H1 (cell line): ENCODE measurements around the gene GGA2. TPM values are rescaled to one million over a fixed set of nuclear protein-coding genes. Genes with fewer than 3 reads are reported as not detected.
A peak's percentile ranks its signal among the peaks of the same experiment; 100 is the strongest.

ENCODE experiments used
- CTCF ChIA-PET: fragments of 300-600 bp; sonication (Branson Sonifier 250); formaldehyde crosslinking; loops from one replicate; lab custom pipeline; 2021; ENCODE audit not compliant: partially characterized antibody; lab: Charles Lee
- POLR2A ChIA-PET: fragments of 300-600 bp; sonication (Branson Sonifier 250); formaldehyde crosslinking; loops from one replicate; lab custom pipeline; 2021; ENCODE audit warnings: inconsistent platforms; ENCODE audit not compliant: partially characterized antibody; lab: Charles Lee
- DNase-seq, 2 experiments: peaks; one replicate each; pipeline versions ENCODE4 v3.0.0 to v3.0.0-alpha.2; 2010 to 2022; ENCODE audit warnings: low spot score in 2 of 2, low read depth in 1 of 2, mixed read lengths in 1 of 2
- FAIRE-seq: peaks from 2 replicates; lab custom pipeline; 2011; peaks lifted over from hg19 to GRCh38; lab: Jason Lieb, UNC
- H2AFZ ChIP-seq: 2 replicates; pipeline ENCODE4 v1.8.1; 2012; ENCODE audit warnings: low read length, inconsistent platforms
- H2AK5ac ChIP-seq: 2 replicates; pipeline ENCODE4 v1.6.1; 2013; ENCODE audit warnings: low read depth, low read length
- H2BK120ac ChIP-seq: replicated peaks from 2 replicates; pipeline ENCODE3; 2013; ENCODE audit warnings: low read depth, low read length, inconsistent platforms
- H2BK12ac ChIP-seq: 2 replicates; pipeline ENCODE4 v1.6.1; 2013; ENCODE audit warnings: low read depth, low read length
- H2BK15ac ChIP-seq: 2 replicates; pipeline ENCODE4 v1.6.1; 2013; ENCODE audit warnings: low read length
- H2BK20ac ChIP-seq: 2 replicates; pipeline ENCODE4 v1.6.1; 2013; ENCODE audit warnings: low read length
- H2BK5ac ChIP-seq: 2 replicates; pipeline ENCODE4 v1.6.1; 2013; ENCODE audit warnings: low read depth, low read length
- H3K14ac ChIP-seq: 2 replicates; pipeline ENCODE4 v1.6.1; 2013; ENCODE audit warnings: inconsistent platforms; ENCODE audit not compliant: insufficient read length
- H3K18ac ChIP-seq: 2 replicates; pipeline ENCODE4 v1.6.1; 2013; ENCODE audit warnings: low read length; ENCODE audit errors: extremely low read depth
- H3K23ac ChIP-seq: 2 replicates; pipeline ENCODE4 v1.6.1; 2013; ENCODE audit warnings: inconsistent platforms; ENCODE audit not compliant: insufficient read length
- H3K23me2 ChIP-seq: 2 replicates; pipeline ENCODE4 v1.6.1; 2013; ENCODE audit warnings: low read depth, low read length
- H3K27ac ChIP-seq: 2 replicates; pipeline ENCODE4 v1.6.1; 2011; ENCODE audit warnings: low read depth, low read length, inconsistent platforms
- H3K27me3 ChIP-seq, 4 experiments: replicated peaks in 1 of 4; 1 replicate in 1 of 4; 2 replicates in 3 of 4; pipeline versions ENCODE4 v1.6.1 to v1.8.1; 2011 to 2013; ENCODE audit warnings: low read length in 3 of 4, mild to moderate bottlenecking in 3 of 4, inconsistent platforms in 2 of 4, mixed read lengths in 2 of 4, moderate library complexity in 1 of 4; ENCODE audit not compliant: control insufficient read depth in 3 of 4, insufficient read depth in 3 of 4; ENCODE audit errors: extremely low read depth in 1 of 4
- H3K36me3 ChIP-seq, 4 experiments: 2 replicates each; pipeline versions ENCODE4 v1.6.1 to v1.8.1; 2011 to 2013; ENCODE audit warnings: mild to moderate bottlenecking in 4 of 4, low read length in 3 of 4, moderate library complexity in 2 of 4, control low read depth in 1 of 4, inconsistent platforms in 1 of 4; ENCODE audit not compliant: insufficient read depth in 4 of 4, control insufficient read depth in 2 of 4
- H3K4ac ChIP-seq: replicated peaks from 2 replicates; pipeline ENCODE3; 2013; ENCODE audit warnings: low read length, low read depth, mixed read lengths, inconsistent platforms; ENCODE audit not compliant: insufficient read length
- H3K4me1 ChIP-seq, 4 experiments: replicated peaks in 1 of 4; 1 replicate in 1 of 4; 2 replicates in 3 of 4; pipeline versions ENCODE4 v1.6.1 to v1.8.1; 2011 to 2013; ENCODE audit warnings: low read length in 3 of 4, inconsistent platforms in 2 of 4, mixed read lengths in 1 of 4; ENCODE audit not compliant: insufficient read depth in 4 of 4, control insufficient read depth in 3 of 4
- H3K4me2 ChIP-seq, 2 experiments: 2 replicates each; pipeline versions ENCODE4 v1.6.1 to v1.8.1; 2011 to 2013; ENCODE audit warnings: low read depth in 2 of 2, low read length in 2 of 2, control low read depth in 1 of 2, inconsistent platforms in 1 of 2, mild to moderate bottlenecking in 1 of 2; ENCODE audit not compliant: insufficient read depth in 1 of 2
- H3K4me3 ChIP-seq, 4 experiments: fragments of 200-600, 300-600 bp in 1 of 4; sonication (generic), shearing (Covaris generic), sonication (Bioruptor Twin) in 1 of 4; 2 replicates each; pipeline versions ENCODE4 v1.5.1 to v1.8.1; 2011 to 2016; ENCODE audit warnings: low read length in 4 of 4, low read depth in 3 of 4, control low read depth in 2 of 4, inconsistent platforms in 2 of 4, mild to moderate bottlenecking in 2 of 4, mixed read lengths in 1 of 4, moderate library complexity in 1 of 4; ENCODE audit not compliant: insufficient read depth in 2 of 4; ENCODE audit errors: extremely low read depth in 1 of 4
- H3K56ac ChIP-seq: replicated peaks from 2 replicates; pipeline ENCODE3; 2013; ENCODE audit warnings: low read depth, mild to moderate bottlenecking, mixed read lengths, low read length, inconsistent platforms; ENCODE audit not compliant: insufficient read length
- H3K79me1 ChIP-seq: 2 replicates; pipeline ENCODE4 v1.6.1; 2013; ENCODE audit warnings: low read depth, low read length, control low read depth
- H3K79me2 ChIP-seq, 2 experiments: 2 replicates each; pipeline versions ENCODE4 v1.6.1 to v1.8.1; 2012 to 2013; ENCODE audit warnings: low read length in 2 of 2, mild to moderate bottlenecking in 2 of 2, inconsistent platforms in 1 of 2; ENCODE audit not compliant: insufficient read depth in 2 of 2, control insufficient read depth in 1 of 2
- H3K9ac ChIP-seq, 4 experiments: replicated peaks in 1 of 4; 1 replicate in 1 of 4; 2 replicates in 3 of 4; pipeline versions ENCODE4 v1.6.1 to v1.8.1; 2011 to 2013; ENCODE audit warnings: low read depth in 3 of 4, low read length in 3 of 4, control low read depth in 2 of 4, mild to moderate bottlenecking in 2 of 4, moderate library complexity in 2 of 4, inconsistent platforms in 1 of 4; ENCODE audit errors: extremely low read depth in 1 of 4
- H3K9me3 ChIP-seq, 2 experiments: 2 replicates each; pipeline versions ENCODE4 v1.6.1 to v1.8.1; 2012 to 2013; ENCODE audit warnings: mild to moderate bottlenecking in 2 of 2, moderate library complexity in 2 of 2, control low read depth in 1 of 2, inconsistent platforms in 1 of 2, low read depth in 1 of 2, low read length in 1 of 2, mixed read lengths in 1 of 2; ENCODE audit not compliant: insufficient read depth in 2 of 2
- H4K20me1 ChIP-seq, 2 experiments: replicated peaks in 1 of 2; 2 replicates each; pipeline versions ENCODE3 to v1.8.1; 2011 to 2013; ENCODE audit warnings: inconsistent platforms in 2 of 2, low read length in 2 of 2, mild to moderate bottlenecking in 1 of 2; ENCODE audit not compliant: insufficient read depth in 2 of 2, control insufficient read depth in 1 of 2
- H4K5ac ChIP-seq: 2 replicates; pipeline ENCODE4 v1.6.1; 2013; ENCODE audit warnings: low read length, low read depth, mixed read lengths, inconsistent platforms; ENCODE audit not compliant: insufficient read length
- H4K8ac ChIP-seq: 2 replicates; pipeline ENCODE4 v1.8.0; 2013; ENCODE audit warnings: mild to moderate bottlenecking, moderate library complexity, low read length, inconsistent platforms; ENCODE audit not compliant: insufficient read depth; ENCODE audit errors: extremely low read depth
- H4K91ac ChIP-seq: replicated peaks from 2 replicates; pipeline ENCODE3; 2013; ENCODE audit warnings: low read length, mixed read lengths, inconsistent platforms; ENCODE audit not compliant: insufficient read length
- POLR2AphosphoS5 ChIP-seq: IDR thresholded peaks from 2 replicates; pipeline ENCODE4 v1.6.1; 2011; ENCODE audit warnings: low read depth, low read length
- RAD21 ChIP-seq, 2 experiments: IDR thresholded peaks in 1 of 2; conservative IDR thresholded peaks in 1 of 2; 2 replicates each; pipeline ENCODE4 v1.6.1; 2011; ENCODE audit warnings: low read depth in 2 of 2, low read length in 2 of 2, improper control_type of control experiment in 1 of 2, inconsistent platforms in 1 of 2, mild to moderate bottlenecking in 1 of 2, moderate library complexity in 1 of 2
- WGBS, 2 experiments: shearing (Covaris generic) in 1 of 2; methylation state at CpG; one replicate each; pipeline versions ENCODE4 v1.1.6 to v1.1.7; 2013 to 2015; ENCODE audit warnings: low lambda C conversion rate in 2 of 2, mixed read lengths in 2 of 2, inconsistent platforms in 1 of 2, low coverage in 1 of 2, missing lambda C conversion rate in 1 of 2; ENCODE audit not compliant: insufficient replicate concordance in 2 of 2, insufficient coverage in 1 of 2, insufficient read length in 1 of 2; ENCODE audit errors: extremely low coverage in 1 of 2, missing lambda C conversion rate in 1 of 2; 5-methylcytosine and 5-hydroxymethylcytosine counted together
- polyA plus RNA-seq, 7 experiments: library from polyadenylated mRNA; depleted of rRNA in 3 of 7; stranded (reverse) in 5 of 7; unstranded in 2 of 7; fragments of >200 nt in 5 of 7; fragments of 200-250 nt in 2 of 7; gene quantifications; 1 replicate in 5 of 7; 2 replicates in 1 of 7; 4 replicates in 1 of 7; pipeline versions ENCODE4 v1.2.1 to v1.2.3, GENCODE V29; 2011 to 2013; ENCODE audit warnings: missing spikeins in 2 of 7, mixed read lengths in 2 of 7
- total RNA-seq: library from RNA; stranded (reverse); fragmentation: NEBNext Ultra II Directional; extraction: Animal tissue kit (Norgen Biotek cat#: 25700); gene quantifications from 2 replicates; pipeline ENCODE4 v1.2.1, GENCODE V29; 2021

GGA2 gene
- total and polyA plus RNA-seq, 2 of the 8 experiments (the other 6 are each of a cell fraction or from before 2014, with no cell fraction given), result 65.8 to 114 TPM

- no peak overlapping the region for H4K91ac ChIP-seq
- H3K18ac ChIP-seq, result no peak overlapping the region
- H4K5ac ChIP-seq, result no peak overlapping the region
- no peak overlapping the region for H2BK5ac ChIP-seq
- WGBS, 2 experiments, result 91% methylated on average over 10 of the region's 10 CpGs; no CpG with 5 or more reads in 1 of the 2 experiments
- no peak overlapping the region for H4K8ac ChIP-seq
- no peak overlapping the region for H2AK5ac ChIP-seq
- H3K9ac ChIP-seq, result no peak overlapping the region
- no peak overlapping the region for H3K23ac ChIP-seq
- no peak overlapping the region for H2BK15ac ChIP-seq
- H2BK120ac ChIP-seq, result no peak overlapping the region
- TF ChIP-seq RAD21 (IDR thresholded peaks at IDR 0.05 in 1 of 2, conservative IDR thresholded peaks at IDR 0.05 in 1 of 2; ENCODE audit: low read depth in 2 of 2, low read length in 2 of 2), result peak in 1 of 2 experiments; percentile 30; a peak in 1 of 4 replicates
- TF ChIP-seq POLR2AphosphoS5, result no peak
- TF ChIP-seq, all 59 proteins: peak for 1
- H3K27ac ChIP-seq, result no peak overlapping the region
- no peaks in the 10 kb centered on the region for H3K4me1 ChIP-seq
- FAIRE-seq (no peak), DNase-seq (no peak)
- no peak overlapping the region for H3K56ac ChIP-seq
- H3K14ac ChIP-seq, result no peak overlapping the region
- ChIA-PET CTCF (interaction anchor here (0.5 to 6.2 kb wide), 24 partner anchors 8 to 703 kb away, joined by 3 to 178 read pairs (median 20); partner anchors contain the start of genes COG7, SCNN1B and SCNN1G), POLR2A (no interaction called here)
- no peaks in the 10 kb centered on the region for H3K79me1 ChIP-seq
- no peaks in the 10 kb centered on the region for H3K79me2 ChIP-seq
- H2BK20ac ChIP-seq, result no peak overlapping the region
- no peaks in the 10 kb centered on the region for H3K23me2 ChIP-seq
- no peaks in the 10 kb centered on the region for H3K9me3 ChIP-seq
- H3K4me3 ChIP-seq, result no peak overlapping the region
- H3K4me2 ChIP-seq, result no peak overlapping the region
- H3K27me3 ChIP-seq, result no peaks in the 10 kb centered on the region
- no peak overlapping the region for H2AFZ ChIP-seq
- no peaks in the 10 kb centered on the region for H4K20me1 ChIP-seq
- no peak overlapping the region for H3K4ac ChIP-seq
- H2BK12ac ChIP-seq, result no peak overlapping the region
- peaks cover 0 to 12% (median 7%) of the 10 kb centered on the region in 4 experiments; a peak in 4 of 8 replicates for H3K36me3 ChIP-seq
These were observed 77.8 kb downstream of the GGA2 start for GRCh38 chr16:23432176-23433128.
